WERI-Rb-1 (cell line): ENCODE data around the gene NDUFAF8.

Source experiments
- DNase-seq: peaks from one replicate; pipeline ENCODE4 v3.0.0-alpha.2; 2020
- H3K27ac ChIP-seq: fragments of 250-450 bp; sonication (Bioruptor Pico); 2 replicates; pipeline ENCODE4 v1.5.1; 2020; ENCODE audit warnings: mild to moderate bottlenecking, moderate library complexity
- H3K27me3 ChIP-seq: fragments of 250-450 bp; sonication (Bioruptor Pico); 2 replicates; pipeline ENCODE4 v1.5.1; 2021; ENCODE audit warnings: mild to moderate bottlenecking, low read depth, moderate library complexity; ENCODE audit not compliant: insufficient read depth, severe bottlenecking
- H3K36me3 ChIP-seq: fragments of 250-450 bp; sonication (Bioruptor Pico); 2 replicates; pipeline ENCODE4 v1.5.1; 2020; ENCODE audit warnings: mild to moderate bottlenecking, moderate library complexity
- H3K4me3 ChIP-seq: 2 replicates; pipeline ENCODE4 v1.5.1; 2011; ENCODE audit warnings: low read depth, mild to moderate bottlenecking, control low read depth, low read length
- H3K9me3 ChIP-seq: fragments of 250-450 bp; sonication (Bioruptor Pico); 2 replicates; pipeline ENCODE4 v1.5.1; 2021; ENCODE audit warnings: mild to moderate bottlenecking, moderate library complexity; ENCODE audit not compliant: severe bottlenecking
- TF ChIP-seq, protein P1 (sequence below): IDR thresholded peaks from 2 replicates; pipeline ENCODE4 v1.5.1; 2011; ENCODE audit warnings: low read depth, mild to moderate bottlenecking, control low read depth, inconsistent platforms, low read length

The NDUFAF8 gene

DNA sequence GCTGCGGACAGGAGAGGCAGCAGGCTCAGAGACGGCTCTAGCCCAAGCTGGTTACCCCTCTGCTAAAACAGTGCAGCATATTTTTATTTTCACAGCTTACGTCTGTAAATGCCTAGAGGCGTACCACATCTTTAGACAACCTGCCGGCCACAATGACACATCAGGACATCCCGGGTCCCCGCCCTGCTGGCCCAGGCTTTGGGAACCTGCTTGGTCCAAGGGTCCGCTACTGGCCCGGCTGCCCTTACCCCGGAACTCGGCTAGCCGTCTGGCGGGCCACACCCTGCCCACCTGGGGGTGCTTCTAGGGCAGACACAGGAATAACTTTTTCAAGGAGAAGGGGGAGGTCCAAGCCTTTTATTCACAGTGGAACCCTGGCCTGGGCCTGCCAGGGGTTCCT, 20.7 kb upstream of the NDUFAF8 start:
- Histone ChIP-seq H3K27ac (no peak overlapping the region), H3K4me3 (no peak overlapping the region), H3K36me3 (peaks cover 67% of the 10 kb centered on the region), H3K27me3 (no peaks in the 10 kb centered on the region), H3K9me3 (peaks cover 3% of the 10 kb centered on the region)
- DNase-seq = no peak
- TF ChIP-seq, protein P1, sequence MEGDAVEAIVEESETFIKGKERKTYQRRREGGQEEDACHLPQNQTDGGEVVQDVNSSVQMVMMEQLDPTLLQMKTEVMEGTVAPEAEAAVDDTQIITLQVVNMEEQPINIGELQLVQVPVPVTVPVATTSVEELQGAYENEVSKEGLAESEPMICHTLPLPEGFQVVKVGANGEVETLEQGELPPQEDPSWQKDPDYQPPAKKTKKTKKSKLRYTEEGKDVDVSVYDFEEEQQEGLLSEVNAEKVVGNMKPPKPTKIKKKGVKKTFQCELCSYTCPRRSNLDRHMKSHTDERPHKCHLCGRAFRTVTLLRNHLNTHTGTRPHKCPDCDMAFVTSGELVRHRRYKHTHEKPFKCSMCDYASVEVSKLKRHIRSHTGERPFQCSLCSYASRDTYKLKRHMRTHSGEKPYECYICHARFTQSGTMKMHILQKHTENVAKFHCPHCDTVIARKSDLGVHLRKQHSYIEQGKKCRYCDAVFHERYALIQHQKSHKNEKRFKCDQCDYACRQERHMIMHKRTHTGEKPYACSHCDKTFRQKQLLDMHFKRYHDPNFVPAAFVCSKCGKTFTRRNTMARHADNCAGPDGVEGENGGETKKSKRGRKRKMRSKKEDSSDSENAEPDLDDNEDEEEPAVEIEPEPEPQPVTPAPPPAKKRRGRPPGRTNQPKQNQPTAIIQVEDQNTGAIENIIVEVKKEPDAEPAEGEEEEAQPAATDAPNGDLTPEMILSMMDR = no peak

DNA sequence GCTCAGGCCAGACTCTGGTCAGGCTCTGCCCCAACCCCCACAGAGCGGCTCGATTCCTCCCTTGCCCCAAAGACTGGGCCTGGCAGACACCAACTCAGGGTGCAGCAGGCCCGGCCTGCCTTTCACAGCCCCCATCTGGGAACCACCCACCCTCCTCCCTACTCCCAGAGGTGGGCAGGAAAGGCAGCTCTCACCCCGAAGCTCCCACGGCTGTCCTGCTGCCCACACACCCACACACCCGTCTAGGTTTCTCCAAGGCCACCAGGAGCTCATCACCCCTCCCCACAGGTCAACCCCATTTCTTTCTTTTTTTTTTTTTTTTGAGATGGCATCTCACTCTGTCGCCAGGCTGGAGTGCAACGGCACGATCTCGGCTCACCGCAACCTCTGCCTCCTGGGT, 20.1 kb upstream of the NDUFAF8 start:
- no peak overlapping the region for H3K4me3 ChIP-seq
- peaks cover 61% of the 10 kb centered on the region for H3K36me3 ChIP-seq
- peaks cover 3% of the 10 kb centered on the region for H3K9me3 ChIP-seq
- H3K27ac ChIP-seq = no peak overlapping the region
- H3K27me3 ChIP-seq = no peaks in the 10 kb centered on the region
- no peak for DNase-seq
- TF ChIP-seq, protein P1 = no peak

DNA sequence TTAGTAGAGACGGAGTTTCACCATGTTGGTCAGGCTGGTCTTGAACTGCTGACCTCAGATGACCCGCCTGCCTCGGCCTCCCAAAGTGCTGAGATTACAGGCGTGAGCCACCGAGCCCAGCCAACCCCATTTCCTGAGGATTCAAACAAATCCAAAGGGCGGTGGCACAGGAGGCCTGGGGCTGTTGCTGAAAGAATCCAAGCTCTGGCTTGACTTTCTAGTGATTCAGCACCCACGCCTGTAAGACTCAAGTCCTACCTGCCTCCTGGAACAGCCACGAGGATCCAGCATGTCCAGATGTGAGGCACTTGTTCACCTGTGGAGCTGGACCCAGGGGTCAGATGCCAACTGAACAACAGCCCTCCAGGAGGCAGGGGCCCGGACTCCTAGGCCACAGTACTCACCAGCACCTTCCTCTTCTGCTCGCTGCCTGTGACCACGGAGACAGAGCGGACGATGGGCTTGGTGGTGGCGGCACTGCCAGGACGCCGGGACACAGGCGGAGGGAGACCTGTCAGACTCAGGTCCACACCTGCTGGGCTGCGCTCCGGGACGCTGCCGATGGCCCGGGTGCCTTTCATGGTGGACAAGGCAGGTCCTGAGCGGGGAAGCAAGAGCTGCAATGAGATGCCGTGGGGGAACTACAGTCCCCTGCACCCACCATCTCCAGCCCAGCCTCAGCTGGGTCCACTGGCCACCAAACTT, 19.5 kb upstream of the NDUFAF8 start:
- Histone ChIP-seq H3K4me3 (no peak overlapping the region), H3K36me3 (peaks cover 59% of the 10 kb centered on the region), H3K27me3 (no peaks in the 10 kb centered on the region), H3K9me3 (peaks cover 3% of the 10 kb centered on the region), H3K27ac (no peak overlapping the region)
- DNase-seq = no peak
- TF ChIP-seq, protein P1 = no peak

DNA sequence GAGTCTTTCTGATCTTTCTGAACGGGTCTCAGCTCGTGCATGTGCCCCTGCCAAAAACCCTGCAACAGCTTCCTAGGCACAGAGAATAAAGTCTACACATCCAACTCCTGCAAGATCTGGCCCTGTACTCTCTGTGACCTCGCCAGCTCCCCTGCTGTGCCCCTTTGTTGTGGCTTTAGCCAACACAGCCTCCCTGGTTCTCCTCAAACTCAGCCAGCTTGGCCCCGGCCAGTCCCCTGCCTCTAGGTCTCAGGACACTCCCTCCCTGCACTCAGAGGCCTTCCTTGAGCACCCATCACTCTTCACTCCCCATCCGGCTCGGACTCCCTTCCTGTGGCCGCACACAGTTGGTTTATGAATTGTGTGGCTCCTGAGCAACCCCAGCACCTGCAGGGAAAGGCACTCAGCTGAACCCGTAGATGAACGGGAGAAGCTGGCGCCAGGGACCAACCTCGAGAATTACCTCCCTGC, 17.7 kb upstream of the NDUFAF8 start:
- peak overlapping the region; percentile 94 for H3K4me3 ChIP-seq
- TF ChIP-seq, protein P1 = no peak
- no peak overlapping the region for H3K27ac ChIP-seq
- DNase-seq = no peak
- peaks cover 49% of the 10 kb centered on the region for H3K36me3 ChIP-seq
- H3K27me3 ChIP-seq = no peaks in the 10 kb centered on the region
- peaks cover 3% of the 10 kb centered on the region for H3K9me3 ChIP-seq

DNA sequence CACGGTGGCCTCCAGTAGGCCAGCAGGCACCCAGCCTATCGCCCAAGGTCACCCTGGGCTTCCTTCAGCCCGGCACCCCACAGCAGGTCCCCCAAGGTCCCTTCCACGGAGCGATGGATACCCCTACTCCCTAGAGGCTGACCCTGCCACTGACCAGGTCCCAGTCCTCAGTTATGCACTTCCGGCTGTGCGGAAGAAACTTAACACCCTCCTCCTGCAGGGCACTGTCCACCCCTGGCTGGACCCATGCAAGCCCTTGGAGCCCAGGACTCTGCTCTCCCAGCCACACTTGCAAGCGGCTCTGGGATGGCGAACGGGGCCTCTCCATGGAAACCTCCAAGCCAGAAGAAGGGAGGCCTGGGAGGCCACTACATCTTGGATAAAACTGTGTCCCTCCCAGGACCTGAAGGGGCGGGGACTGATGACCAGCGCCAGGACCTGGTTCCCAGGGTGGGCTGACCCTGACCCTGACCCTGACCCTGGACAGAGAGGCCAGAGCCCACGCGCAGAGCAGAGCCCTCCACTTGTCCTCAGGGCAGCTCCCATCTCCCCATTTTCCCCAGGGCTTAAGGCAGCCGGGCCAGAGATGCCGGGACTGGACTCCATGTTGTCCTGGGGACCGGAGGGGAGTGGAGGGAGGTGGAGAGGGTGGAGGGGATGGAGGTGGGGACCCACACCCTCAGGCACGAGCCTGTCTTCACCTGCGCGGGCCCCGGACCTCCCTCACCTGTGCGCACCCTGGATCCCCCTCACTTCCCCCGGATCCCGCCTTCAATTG, 17.1 kb upstream of the NDUFAF8 start:
- TF ChIP-seq, protein P1 = no peak
- Histone ChIP-seq H3K9me3 (peaks cover 4% of the 10 kb centered on the region), H3K27ac (peak overlapping the region; percentile 76), H3K27me3 (no peaks in the 10 kb centered on the region), H3K4me3 (peak overlapping the region; percentile 94), H3K36me3 (peaks cover 43% of the 10 kb centered on the region)
- no peak for DNase-seq
